HG03520 (cell line): Measurements from ENCODE around the gene TPI1.
A peak's percentile ranks its signal among the peaks of the same experiment; 100 is the strongest.
"Not testable (repeated sequence)": the region's sequence is repeated elsewhere in the genome, so short reads cannot be mapped to it uniquely, and the experiment has no call there.

Experiments used
- ATAC-seq: cut with Tn5 transposase; IDR thresholded peaks from one replicate; pipeline ENCODE4 v1.9.1; 2021; ENCODE audit warnings: mild to moderate bottlenecking, moderate library complexity; ENCODE audit not compliant: unreplicated experiment

TPI1 gene

GRCh38 chr12:6890789-6891645 lies 23.7 kb downstream of the TPI1 start:
- ATAC-seq: peak; percentile 91

GRCh38 chr12:6891646-6892001 lies 24.3 kb downstream of the TPI1 start:
- no peak for ATAC-seq

- not testable (repeated sequence) for ATAC-seq
These were observed 25.4 kb downstream of the TPI1 start for GRCh38 chr12:6892683-6893082.

GRCh38 chr12:6894321-6894720 lies 27.0 kb downstream of the TPI1 start:
- ATAC-seq: no peak

- ATAC-seq: no peak
These were observed 29.6 kb downstream of the TPI1 start for GRCh38 chr12:6896846-6897435.

- no peak for ATAC-seq
These were observed 32.1 kb downstream of the TPI1 start for GRCh38 chr12:6899427-6899826.

- ATAC-seq: no peak
These were observed 32.6 kb downstream of the TPI1 start for GRCh38 chr12:6899837-6900519.

- no peak for ATAC-seq
These were observed 35.1 kb downstream of the TPI1 start for GRCh38 chr12:6902448-6902847.

GRCh38 chr12:6903722-6904121 lies 36.4 kb downstream of the TPI1 start:
- ATAC-seq: no peak

GRCh38 chr12:6904280-6905276 lies 37.2 kb downstream of the TPI1 start, which contains the start of gene LRRC23:
LRRC23 (plus strand) TSS chr12:6904822; CDS start chr12:6905634, 812 bp downstream.
- peak; percentile 90 for ATAC-seq

GRCh38 chr12:6905414-6906040 lies 38.2 kb downstream of the TPI1 start:
- ATAC-seq: no peak

- ATAC-seq: not testable (repeated sequence)
These were observed 40.8 kb downstream of the TPI1 start for GRCh38 chr12:6908141-6908540.

GRCh38 chr12:6909421-6910145 lies 42.3 kb downstream of the TPI1 start:
- no peak for ATAC-seq

GRCh38 chr12:6912164-6912935 lies 45.0 kb downstream of the TPI1 start:
- no peak for ATAC-seq

- peak; percentile 74 for ATAC-seq
These were observed 47.1 kb downstream of the TPI1 start, which contains the start of gene ENO2 for GRCh38 chr12:6914246-6914946. ENO2 (plus strand) TSS chr12:6914580; CDS start chr12:6915833, 1,253 bp downstream.

GRCh38 chr12:6914947-6915788 lies 47.8 kb downstream of the TPI1 start:
- no peak for ATAC-seq

- no peak for ATAC-seq
These were observed 48.5 kb downstream of the TPI1 start for GRCh38 chr12:6915789-6916285.
